Right lobe of liver (tissue), 4 donors: Measurements from ENCODE around the gene PDSS2.

ENCODE experiments used
- CTCF ChIP-seq, 4 donors: fragments of 200-600 bp in 3 of 4; fragments of 450-650 bp in 1 of 4; IDR thresholded peaks; one replicate each; pipeline versions ENCODE4 v1.5.1 to v1.8.0; 2016 to 2022; ENCODE audit warnings: antibody characterized with exemption in 4 of 4, mild to moderate bottlenecking in 2 of 4
- POLR2A ChIP-seq: fragments of 450-650 bp; IDR thresholded peaks from one replicate; pipeline ENCODE4 v1.6.1; 2017; ENCODE audit warnings: antibody characterized with exemption, mild to moderate bottlenecking
- donor health status: DM: no; HTN: no; CAD: no.
- donor health status: DM: no; HTN: no; CAD: no.
- donor health status: DM: no; HTN: yes; CAD: no.

DNA sequence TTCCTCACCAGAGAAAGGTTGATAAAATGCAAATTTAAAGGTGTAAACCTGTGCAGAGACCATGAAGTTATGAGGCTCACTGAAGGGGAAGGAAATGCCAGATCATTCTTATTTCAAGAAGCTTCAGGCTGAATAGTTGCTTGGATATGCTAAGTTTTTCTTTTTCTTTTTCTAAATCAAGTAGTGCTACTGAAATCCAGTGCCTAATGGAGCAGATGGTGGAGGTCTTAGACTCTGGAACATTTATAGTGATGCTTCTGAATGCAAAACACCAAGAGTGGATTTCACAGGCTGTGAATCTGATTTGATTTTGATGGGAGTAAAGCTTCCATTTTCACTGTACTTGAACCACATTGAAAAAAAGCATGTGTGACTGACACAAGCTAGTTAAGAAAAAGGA lies 192.8 kb downstream of the PDSS2 start:
- TF ChIP-seq CTCF (IDR thresholded peaks at IDR 0.05): no peak
- no peak for TF ChIP-seq POLR2A
